Fibroblast of villous mesenchyme (primary cell): ENCODE data around the gene ACTR3. TPM values are rescaled to one million over a fixed set of nuclear protein-coding genes. Genes with fewer than 3 reads are reported as not detected.
A peak's percentile ranks its signal among the peaks of the same experiment; 100 is the strongest.

Source experiments
- DNase-seq: peaks from one replicate; pipeline ENCODE4 v3.0.0-alpha.2; 2010; ENCODE audit warnings: low read depth
- H3K4me3 ChIP-seq: 2 replicates; pipeline ENCODE4 v1.5.1; 2011; ENCODE audit warnings: low read depth, mild to moderate bottlenecking, low read length
- total RNA-seq: library from RNA; depleted of rRNA; stranded (reverse); fragments of >200 nt; gene quantifications from 2 replicates; pipeline ENCODE4 v1.2.3, GENCODE V29; 2012
- TF ChIP-seq, protein P1 (sequence below): IDR thresholded peaks from 2 replicates; pipeline ENCODE4 v1.5.1; 2012; ENCODE audit warnings: low read depth, mild to moderate bottlenecking, low read length; ENCODE audit not compliant: insufficient read depth

Gene ACTR3
- total RNA-seq, 1 donor: 532 TPM

DNA sequence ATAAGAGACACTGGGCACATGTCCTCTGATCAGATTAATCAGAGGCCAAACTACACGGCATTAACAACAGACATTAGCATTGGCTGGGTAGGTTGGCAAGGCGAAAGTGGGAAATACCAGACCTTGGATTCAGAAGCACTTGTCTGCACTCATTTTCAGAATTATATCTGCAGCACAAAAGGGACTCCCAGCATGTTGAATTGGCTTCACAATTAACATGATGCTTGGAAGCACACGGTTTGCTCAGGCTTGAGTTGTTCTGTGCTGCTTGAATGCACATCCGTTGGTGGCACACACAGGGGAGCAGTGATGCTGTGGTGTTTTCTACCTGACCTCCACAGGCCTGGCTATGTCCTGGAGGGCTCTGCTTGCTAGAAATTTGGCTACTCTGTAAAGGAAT, 83.9 kb downstream of the ACTR3 start:
- DNase-seq: no peak
- H3K4me3 ChIP-seq: no peak overlapping the region
- TF ChIP-seq, protein P1, sequence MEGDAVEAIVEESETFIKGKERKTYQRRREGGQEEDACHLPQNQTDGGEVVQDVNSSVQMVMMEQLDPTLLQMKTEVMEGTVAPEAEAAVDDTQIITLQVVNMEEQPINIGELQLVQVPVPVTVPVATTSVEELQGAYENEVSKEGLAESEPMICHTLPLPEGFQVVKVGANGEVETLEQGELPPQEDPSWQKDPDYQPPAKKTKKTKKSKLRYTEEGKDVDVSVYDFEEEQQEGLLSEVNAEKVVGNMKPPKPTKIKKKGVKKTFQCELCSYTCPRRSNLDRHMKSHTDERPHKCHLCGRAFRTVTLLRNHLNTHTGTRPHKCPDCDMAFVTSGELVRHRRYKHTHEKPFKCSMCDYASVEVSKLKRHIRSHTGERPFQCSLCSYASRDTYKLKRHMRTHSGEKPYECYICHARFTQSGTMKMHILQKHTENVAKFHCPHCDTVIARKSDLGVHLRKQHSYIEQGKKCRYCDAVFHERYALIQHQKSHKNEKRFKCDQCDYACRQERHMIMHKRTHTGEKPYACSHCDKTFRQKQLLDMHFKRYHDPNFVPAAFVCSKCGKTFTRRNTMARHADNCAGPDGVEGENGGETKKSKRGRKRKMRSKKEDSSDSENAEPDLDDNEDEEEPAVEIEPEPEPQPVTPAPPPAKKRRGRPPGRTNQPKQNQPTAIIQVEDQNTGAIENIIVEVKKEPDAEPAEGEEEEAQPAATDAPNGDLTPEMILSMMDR: no peak

DNA sequence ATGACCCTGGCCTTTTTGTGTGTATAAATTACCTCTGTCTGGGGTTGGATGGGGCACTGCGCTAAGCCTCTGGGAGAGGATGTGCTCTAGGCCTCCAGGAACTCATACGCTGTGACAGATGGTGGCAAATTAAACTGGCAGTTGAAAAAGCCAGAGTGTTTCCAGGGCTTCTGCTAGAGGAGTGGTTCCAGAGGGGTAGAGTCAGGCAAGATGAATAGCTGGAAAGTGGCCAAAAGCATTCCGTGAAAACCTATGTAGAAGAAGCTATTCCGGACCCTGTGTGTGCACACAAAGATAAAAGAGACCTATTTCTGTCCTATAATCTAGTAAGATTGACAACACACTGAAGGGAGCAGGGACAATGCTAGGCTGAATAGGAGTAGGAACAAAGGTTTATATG, 84.8 kb downstream of the ACTR3 start:
- TF ChIP-seq, protein P1: no peak
- no peak for DNase-seq
- no peak overlapping the region for H3K4me3 ChIP-seq

DNA sequence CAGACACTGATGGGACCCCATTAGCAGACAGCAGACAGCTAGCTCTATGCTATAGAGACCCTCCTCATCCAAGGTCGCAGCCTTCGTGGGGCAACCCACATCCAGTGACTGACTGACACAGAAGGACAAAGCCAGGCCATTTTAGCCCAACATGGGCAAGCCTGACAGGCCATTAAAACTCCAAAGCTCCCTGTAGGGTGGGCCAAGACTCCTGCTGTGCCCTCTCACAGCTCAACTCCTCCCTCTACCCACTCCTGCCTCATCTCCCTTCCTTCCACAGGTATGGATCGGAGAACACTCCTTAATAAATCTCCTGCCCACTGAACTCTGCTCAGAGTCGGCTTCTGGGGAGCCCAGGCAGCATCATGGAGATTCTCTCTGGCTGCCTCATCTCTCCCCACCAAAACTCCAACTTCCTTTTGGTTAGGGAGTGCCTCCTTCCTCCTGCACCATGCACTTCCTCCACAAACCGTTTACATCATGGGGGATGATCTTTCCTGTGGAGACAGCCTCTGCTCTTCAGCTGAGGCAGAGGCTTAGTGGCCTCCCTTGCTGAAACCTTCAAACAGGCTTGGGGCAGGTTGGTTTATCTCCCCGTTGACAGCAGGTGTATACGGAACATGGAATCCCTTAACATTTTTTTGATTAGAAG, 86.5 kb downstream of the ACTR3 start:
- TF ChIP-seq, protein P1: no peak
- DNase-seq: no peak
- no peak overlapping the region for H3K4me3 ChIP-seq

DNA sequence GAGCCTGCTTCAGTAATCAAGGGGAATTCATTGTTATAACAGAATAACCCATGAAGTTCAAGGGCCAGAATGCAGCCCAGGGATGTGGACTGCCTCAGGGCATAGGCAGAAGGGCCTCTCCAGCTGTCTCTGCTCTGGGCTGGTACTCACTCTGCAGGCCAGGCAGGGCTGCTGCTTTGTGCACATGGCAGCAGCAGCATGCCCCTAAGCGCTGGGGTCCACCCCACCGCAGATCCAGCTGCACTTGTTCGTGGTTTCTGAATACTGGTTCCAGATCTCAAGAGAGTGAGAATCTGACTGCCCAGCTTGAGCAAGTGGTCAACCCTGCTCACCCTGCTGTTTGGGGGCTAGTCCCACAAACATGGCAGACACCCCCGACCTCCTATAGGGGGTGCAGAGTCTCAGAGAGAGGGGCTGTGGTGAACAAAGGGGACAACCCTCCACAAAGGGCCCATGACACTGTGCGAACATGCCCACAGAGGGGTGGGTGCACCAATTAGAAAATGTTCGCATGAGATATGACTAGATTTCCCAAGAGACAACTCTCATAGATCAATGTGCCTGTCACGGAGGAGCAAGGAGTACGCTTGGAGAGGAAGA, 87.3 kb downstream of the ACTR3 start:
- TF ChIP-seq, protein P1: no peak
- no peak for DNase-seq

DNA sequence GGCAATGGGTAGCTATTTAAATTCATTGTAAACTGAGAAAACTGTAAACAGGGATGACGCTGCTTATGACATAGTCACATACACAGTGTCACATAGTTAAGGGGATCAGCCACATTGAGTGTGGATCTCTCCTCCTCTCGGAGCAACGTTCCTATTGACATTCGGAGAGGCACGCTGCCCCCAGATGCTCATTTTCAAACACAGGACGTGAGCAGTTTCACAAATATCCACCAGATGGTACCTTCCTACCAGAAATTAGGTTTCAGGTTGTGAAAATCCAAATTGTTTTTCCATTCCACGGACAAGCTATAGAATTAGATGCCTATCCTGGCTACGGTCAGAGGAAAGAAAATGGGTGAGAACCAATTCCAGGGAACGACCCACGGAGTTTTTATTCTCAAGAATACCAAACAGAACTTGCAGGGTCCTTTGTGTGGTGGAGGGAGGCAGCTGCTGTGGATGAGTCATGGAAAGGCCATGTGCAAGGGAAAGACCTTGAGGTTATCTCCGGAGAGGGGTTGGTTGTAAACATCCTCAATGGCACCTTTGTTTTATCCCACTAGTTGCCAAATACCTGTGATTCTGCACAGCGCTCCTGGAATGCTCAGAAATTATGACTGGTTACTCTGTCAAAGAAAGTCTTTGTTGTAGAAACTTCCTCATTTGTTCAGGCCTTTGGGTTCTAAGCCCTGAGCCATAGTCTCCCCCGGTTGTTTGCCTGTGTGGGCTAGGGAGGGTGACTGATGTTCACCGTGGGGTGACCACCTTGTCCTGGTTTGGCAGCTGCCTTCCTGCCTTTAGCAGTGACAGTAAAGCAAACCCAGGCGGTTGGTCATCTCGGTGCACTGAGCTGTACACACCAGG, 88.0 kb downstream of the ACTR3 start:
- TF ChIP-seq, protein P1: peak; percentile 42
- DNase-seq: peak; percentile 58
- no peak overlapping the region for H3K4me3 ChIP-seq

More for the DNA sequence above, 87.3 kb downstream of the ACTR3 start:
- H3K4me3 ChIP-seq: no peak overlapping the region

DNA sequence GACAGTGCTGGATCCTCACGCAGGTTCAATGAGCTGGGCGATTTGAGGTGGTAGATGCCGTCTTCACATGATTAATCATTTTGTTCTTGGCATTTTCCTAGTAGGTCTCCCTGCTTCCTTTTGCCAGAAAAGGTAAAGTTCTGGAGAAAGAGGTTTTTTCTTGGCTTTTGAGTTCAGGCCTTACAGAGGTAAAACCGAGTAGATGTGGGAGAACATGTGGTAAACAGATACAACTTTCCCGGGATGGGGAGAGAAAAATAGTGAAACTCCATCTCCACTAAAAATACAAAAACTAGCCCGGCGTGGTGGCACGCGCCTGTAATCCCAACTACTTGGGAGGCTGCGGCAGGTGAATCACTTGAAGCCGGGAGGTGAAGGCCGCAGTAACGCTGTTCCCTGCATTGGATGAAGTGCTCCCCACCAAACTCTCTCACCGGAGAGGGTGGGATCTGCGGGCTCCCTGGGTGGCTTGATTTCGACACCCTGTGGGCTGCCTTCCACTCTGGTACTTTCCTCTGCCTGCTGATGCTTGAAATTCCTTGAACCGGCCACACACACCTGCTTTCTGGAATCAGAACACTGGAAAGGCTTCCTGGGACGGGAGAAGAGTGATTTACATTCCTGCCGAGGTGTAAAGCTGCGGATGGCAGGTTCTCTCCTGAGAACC, 88.8 kb downstream of the ACTR3 start:
- no peak for DNase-seq

More for the DNA sequence above, 88.8 kb downstream of the ACTR3 start:
- no peak overlapping the region for H3K4me3 ChIP-seq
- TF ChIP-seq, protein P1: no peak
